GM18520 (cell line): Measurements from ENCODE around the gene DSG2.

Experiments used
- ATAC-seq: cut with Tn5 transposase; IDR thresholded peaks from one replicate; pipeline ENCODE4 v1.9.1; 2021; ENCODE audit not compliant: unreplicated experiment

The DSG2 gene

DNA sequence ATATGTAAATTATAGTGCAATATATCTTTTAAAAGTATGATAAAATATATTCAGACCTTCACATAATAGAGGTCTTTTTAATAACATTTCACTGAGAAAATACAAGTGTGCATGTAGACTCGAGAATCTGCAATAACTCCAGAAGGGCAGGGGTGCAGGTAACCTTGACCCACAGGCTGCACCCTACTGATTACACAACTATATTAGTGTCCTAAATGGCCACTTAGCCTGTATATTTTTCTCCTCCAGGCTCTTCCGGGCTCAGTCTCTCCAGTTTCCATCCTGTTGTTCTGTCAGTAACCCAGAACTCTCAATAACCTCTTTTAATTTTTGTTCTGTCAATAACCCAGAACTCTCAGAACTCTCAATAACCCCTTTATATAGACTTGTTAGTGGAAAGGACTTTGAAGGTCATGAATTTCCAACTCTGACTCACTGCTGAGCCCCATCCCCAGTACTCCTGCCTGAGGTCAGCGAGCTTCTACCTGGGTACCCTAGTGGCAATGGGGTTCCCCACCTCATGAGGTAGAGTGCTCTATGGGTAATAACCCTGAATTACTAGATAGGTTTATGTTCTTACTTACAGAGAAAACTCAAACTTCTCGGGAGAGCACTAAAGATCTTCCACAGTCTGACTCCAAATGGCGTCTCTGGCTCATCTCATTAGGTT is 85.3 kb downstream of the DSG2 start:
- ATAC-seq: no peak

- ATAC-seq: no peak
Measured at GRCh38 chr18:31585991-31586390, 88.0 kb downstream of the DSG2 start.

DNA sequence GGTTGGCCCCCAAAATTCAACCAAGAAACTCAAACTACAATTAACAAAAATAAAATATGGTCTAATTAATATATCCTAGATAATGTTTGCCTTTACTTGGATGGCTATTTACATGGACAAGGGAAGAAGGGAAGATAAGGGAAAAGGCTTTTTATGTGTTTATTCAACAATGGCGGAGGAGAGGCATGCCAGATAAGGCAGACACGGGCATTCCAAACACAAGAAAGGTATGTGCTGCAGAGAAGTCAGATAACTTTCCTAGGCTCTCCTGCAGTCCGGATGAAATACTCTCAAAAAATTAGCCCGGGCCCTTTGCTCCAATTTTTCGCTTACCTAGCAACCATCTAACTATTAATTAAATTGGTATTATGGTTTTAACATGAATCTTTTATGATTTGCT is 88.6 kb downstream of the DSG2 start:
- ATAC-seq: no peak

GRCh38 chr18:31587529-31587928 is 89.6 kb downstream of the DSG2 start:
- no peak for ATAC-seq

DNA sequence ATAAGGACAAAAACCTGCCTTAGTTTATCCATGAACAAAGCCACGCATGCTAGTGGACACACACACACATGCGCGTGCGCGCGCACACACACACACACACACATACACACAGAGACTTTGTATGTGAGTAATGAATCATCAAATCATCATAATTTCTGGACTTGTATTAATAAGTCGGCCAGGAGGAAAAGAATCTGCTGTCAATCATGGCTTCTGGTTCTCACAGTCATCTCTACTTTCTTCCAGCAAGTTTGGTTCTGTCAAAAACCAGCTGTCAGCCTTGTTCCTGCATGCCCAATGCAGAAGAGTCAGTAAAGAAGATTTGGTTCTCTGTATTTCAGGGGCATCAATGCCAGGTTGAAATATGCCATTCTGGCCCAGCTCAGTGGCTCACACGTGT is 92.6 kb downstream of the DSG2 start:
- ATAC-seq: no peak

GRCh38 chr18:31591113-31591512 is 93.1 kb downstream of the DSG2 start:
- no peak for ATAC-seq

GRCh38 chr18:31591628-31592027 is 93.7 kb downstream of the DSG2 start, which contains the start of gene TTR:
Gene TTR, plus strand, starts transcription at chr18:31591877. Its CDS starts 26 bp downstream, at chr18:31591903.
- ATAC-seq: no peak

GRCh38 chr18:31592506-31593157 is 94.7 kb downstream of the DSG2 start:
- no peak for ATAC-seq

DNA sequence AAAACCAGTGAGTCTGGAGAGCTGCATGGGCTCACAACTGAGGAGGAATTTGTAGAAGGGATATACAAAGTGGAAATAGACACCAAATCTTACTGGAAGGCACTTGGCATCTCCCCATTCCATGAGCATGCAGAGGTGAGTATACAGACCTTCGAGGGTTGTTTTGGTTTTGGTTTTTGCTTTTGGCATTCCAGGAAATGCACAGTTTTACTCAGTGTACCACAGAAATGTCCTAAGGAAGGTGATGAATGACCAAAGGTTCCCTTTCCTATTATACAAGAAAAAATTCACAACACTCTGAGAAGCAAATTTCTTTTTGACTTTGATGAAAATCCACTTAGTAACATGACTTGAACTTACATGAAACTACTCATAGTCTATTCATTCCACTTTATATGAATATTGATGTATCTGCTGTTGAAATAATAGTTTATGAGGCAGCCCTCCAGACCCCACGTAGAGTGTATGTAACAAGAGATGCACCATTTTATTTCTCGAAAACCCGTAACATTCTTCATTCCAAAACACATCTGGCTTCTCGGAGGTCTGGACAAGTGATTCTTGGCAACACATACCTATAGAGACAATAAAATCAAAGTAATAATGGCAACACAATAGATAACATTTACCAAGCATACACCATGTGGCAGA is 97.3 kb downstream of the DSG2 start:
- no peak for ATAC-seq

DNA sequence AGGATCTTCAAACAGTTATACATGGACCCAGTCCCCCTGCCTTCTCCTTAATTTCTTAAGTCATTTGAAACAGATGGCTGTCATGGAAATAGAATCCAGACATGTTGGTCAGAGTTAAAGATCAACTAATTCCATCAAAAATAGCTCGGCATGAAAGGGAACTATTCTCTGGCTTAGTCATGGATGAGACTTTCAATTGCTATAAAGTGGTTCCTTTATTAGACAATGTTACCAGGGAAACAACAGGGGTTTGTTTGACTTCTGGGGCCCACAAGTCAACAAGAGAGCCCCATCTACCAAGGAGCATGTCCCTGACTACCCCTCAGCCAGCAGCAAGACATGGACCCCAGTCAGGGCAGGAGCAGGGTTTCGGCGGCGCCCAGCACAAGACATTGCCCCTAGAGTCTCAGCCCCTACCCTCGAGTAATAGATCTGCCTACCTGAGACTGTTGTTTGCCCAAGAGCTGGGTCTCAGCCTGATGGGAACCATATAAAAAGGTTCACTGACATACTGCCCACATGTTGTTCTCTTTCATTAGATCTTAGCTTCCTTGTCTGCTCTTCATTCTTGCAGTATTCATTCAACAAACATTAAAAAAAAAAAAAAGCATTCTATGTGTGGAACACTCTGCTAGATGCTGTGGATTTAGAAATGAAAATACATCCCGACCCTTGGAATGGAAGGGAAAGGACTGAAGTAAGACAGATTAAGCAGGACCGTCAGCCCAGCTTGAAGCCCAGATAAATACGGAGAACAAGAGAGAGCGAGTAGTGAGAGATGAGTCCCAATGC is 98.3 kb downstream of the DSG2 start:
- ATAC-seq: no peak

DNA sequence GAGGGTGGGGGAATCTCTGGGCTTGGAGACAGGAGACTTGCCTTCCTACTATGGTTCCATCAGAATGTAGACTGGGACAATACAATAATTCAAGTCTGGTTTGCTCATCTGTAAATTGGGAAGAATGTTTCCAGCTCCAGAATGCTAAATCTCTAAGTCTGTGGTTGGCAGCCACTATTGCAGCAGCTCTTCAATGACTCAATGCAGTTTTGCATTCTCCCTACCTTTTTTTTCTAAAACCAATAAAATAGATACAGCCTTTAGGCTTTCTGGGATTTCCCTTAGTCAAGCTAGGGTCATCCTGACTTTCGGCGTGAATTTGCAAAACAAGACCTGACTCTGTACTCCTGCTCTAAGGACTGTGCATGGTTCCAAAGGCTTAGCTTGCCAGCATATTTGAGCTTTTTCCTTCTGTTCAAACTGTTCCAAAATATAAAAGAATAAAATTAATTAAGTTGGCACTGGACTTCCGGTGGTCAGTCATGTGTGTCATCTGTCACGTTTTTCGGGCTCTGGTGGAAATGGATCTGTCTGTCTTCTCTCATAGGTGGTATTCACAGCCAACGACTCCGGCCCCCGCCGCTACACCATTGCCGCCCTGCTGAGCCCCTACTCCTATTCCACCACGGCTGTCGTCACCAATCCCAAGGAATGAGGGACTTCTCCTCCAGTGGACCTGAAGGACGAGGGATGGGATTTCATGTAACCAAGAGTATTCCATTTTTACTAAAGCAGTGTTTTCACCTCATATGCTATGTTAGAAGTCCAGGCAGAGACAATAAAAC is 100.2 kb downstream of the DSG2 start:
- no peak for ATAC-seq
